CD14-positive monocyte (primary cell): ENCODE results near the gene CXCL12. TPM values are rescaled to one million over a fixed set of nuclear protein-coding genes. Genes with fewer than 3 reads are reported as not detected.

Experiments used
- DNase-seq, 3 donors: peaks; one replicate each; pipeline ENCODE4 v3.0.0-alpha.2; 2011 to 2022
- H2AFZ ChIP-seq: 2 replicates; pipeline ENCODE4 v1.6.0; 2012; ENCODE audit warnings: mild to moderate bottlenecking, low read depth, low read length, inconsistent platforms; ENCODE audit not compliant: insufficient read depth, poor library complexity, severe bottlenecking
- H3K27ac ChIP-seq, 2 donors: 1 replicate in 1 of 2; 2 replicates in 1 of 2; pipeline ENCODE4 v1.5.1; 2012 to 2013; ENCODE audit warnings: low read length in 2 of 2, control low read depth in 1 of 2, inconsistent platforms in 1 of 2, low read depth in 1 of 2, mild to moderate bottlenecking in 1 of 2
- H3K27me3 ChIP-seq, 2 donors: one replicate each; pipeline versions ENCODE4 v1.6.0 to v1.6.1; 2011 to 2013; ENCODE audit warnings: low read length in 2 of 2; ENCODE audit not compliant: control insufficient read depth in 2 of 2, insufficient read depth in 2 of 2
- H3K36me3 ChIP-seq, 2 donors: replicated peaks in 1 of 2; 1 replicate in 1 of 2; 2 replicates in 1 of 2; pipeline versions ENCODE4 v1.5.1 to v1.6.1; 2012 to 2013; ENCODE audit warnings: low read length in 2 of 2, control low read depth in 1 of 2, inconsistent platforms in 1 of 2, mild to moderate bottlenecking in 1 of 2; ENCODE audit not compliant: insufficient read depth in 2 of 2, control insufficient read depth in 1 of 2
- H3K4me1 ChIP-seq, 2 donors: 1 replicate in 1 of 2; 2 replicates in 1 of 2; pipeline versions ENCODE4 v1.5.1 to v1.6.1; 2012 to 2013; ENCODE audit warnings: low read length in 2 of 2, control low read depth in 1 of 2, inconsistent platforms in 1 of 2, mild to moderate bottlenecking in 1 of 2, moderate library complexity in 1 of 2; ENCODE audit not compliant: insufficient read depth in 2 of 2, control insufficient read depth in 1 of 2
- H3K4me2 ChIP-seq: replicated peaks from 2 replicates; pipeline ENCODE3; 2012; ENCODE audit warnings: low read length, moderate library complexity, mild to moderate bottlenecking; ENCODE audit not compliant: poor library complexity, severe bottlenecking; ENCODE audit errors: extremely low read depth
- H3K4me3 ChIP-seq, 3 experiments: fragments of 200-600 bp in 1 of 3; sonication (generic) in 1 of 3; replicated peaks in 1 of 3; 1 replicate in 2 of 3; 2 replicates in 1 of 3; pipeline ENCODE4 v1.5.1; 2011 to 2013; ENCODE audit warnings: low read length in 3 of 3, mild to moderate bottlenecking in 3 of 3, control low read depth in 2 of 3, low read depth in 2 of 3, inconsistent platforms in 1 of 3, moderate library complexity in 1 of 3
- H3K79me2 ChIP-seq: 2 replicates; pipeline ENCODE4 v1.6.0; 2012; ENCODE audit warnings: mild to moderate bottlenecking, control low read depth, inconsistent platforms, low read length, moderate library complexity; ENCODE audit not compliant: insufficient read depth
- H3K9ac ChIP-seq: 2 replicates; pipeline ENCODE4 v1.6.0; 2017; ENCODE audit warnings: low read length, mild to moderate bottlenecking; ENCODE audit not compliant: insufficient read depth, poor library complexity, severe bottlenecking
- H3K9me3 ChIP-seq, 2 donors: replicated peaks in 1 of 2; 1 replicate in 1 of 2; 2 replicates in 1 of 2; pipeline versions ENCODE4 v1.5.1 to v1.6.1; 2012 to 2013; ENCODE audit warnings: low read length in 2 of 2, control low read depth in 1 of 2; ENCODE audit not compliant: control insufficient read depth in 1 of 2, insufficient read depth in 1 of 2
- H4K20me1 ChIP-seq: 2 replicates; pipeline ENCODE4 v1.6.0; 2012; ENCODE audit warnings: mild to moderate bottlenecking, low read length, control low read depth, moderate library complexity; ENCODE audit not compliant: insufficient read depth
- H3K27ac Mint-ChIP-seq, 7 donors: one replicate each; pipeline ENCODE4 v1.8.0; 2020; ENCODE audit warnings: mild to moderate bottlenecking in 7 of 7, mixed read lengths in 7 of 7, moderate library complexity in 6 of 7, inconsistent platforms in 2 of 7
- H3K27me3 Mint-ChIP-seq, 3 donors: one replicate each; pipeline ENCODE4 v1.8.0; 2021 to 2022; ENCODE audit warnings: low read depth in 3 of 3, mild to moderate bottlenecking in 3 of 3, mixed read lengths in 3 of 3, moderate library complexity in 3 of 3, inconsistent platforms in 1 of 3
- H3K36me3 Mint-ChIP-seq, 2 donors: one replicate each; pipeline ENCODE4 v1.8.0; 2020; ENCODE audit warnings: mixed read lengths in 2 of 2, inconsistent platforms in 1 of 2, mild to moderate bottlenecking in 1 of 2
- H3K4me1 Mint-ChIP-seq: one replicate; pipeline ENCODE4 v1.8.0; 2020; ENCODE audit warnings: mild to moderate bottlenecking, mixed read lengths
- H3K4me3 Mint-ChIP-seq, 2 donors: one replicate each; pipeline ENCODE4 v1.8.0; 2020; ENCODE audit warnings: mild to moderate bottlenecking in 2 of 2, mixed read lengths in 2 of 2, moderate library complexity in 1 of 2
- H3K9me3 Mint-ChIP-seq, 7 donors: one replicate each; pipeline ENCODE4 v1.8.0; 2020 to 2022; ENCODE audit warnings: mixed read lengths in 7 of 7, mild to moderate bottlenecking in 6 of 7, moderate library complexity in 6 of 7, inconsistent platforms in 2 of 7
- WGBS: methylation state at CpG from one replicate; pipeline ENCODE4 v1.1.5; 2013; ENCODE audit warnings: missing lambda C conversion rate; ENCODE audit not compliant: insufficient coverage; 5-methylcytosine and 5-hydroxymethylcytosine counted together
- intact Hi-C, 2 donors: fragments of 100-400 bp; cut with micrococcal nuclease; formaldehyde crosslinking; loops; one replicate each; pipeline versions ENCODE4 v1.15.0 to v1.15.1; 2023
- polyA plus RNA-seq, 3 donors: library from polyadenylated mRNA; depleted of rRNA in 1 of 3; unstranded in 2 of 3; stranded (reverse) in 1 of 3; fragments of 300-500 nt in 2 of 3; fragments of >200 nt in 1 of 3; fragmentation: Illumina TruSeq in 2 of 3; gene quantifications; 1 replicate in 2 of 3; 2 replicates in 1 of 3; pipeline ENCODE4 v1.2.3, GENCODE V29; 2012 to 2021
- TF ChIP-seq, protein P1 (sequence below): fragments of 200-600 bp; IDR thresholded peaks from one replicate; pipeline ENCODE4 v1.8.0; 2022; ENCODE audit warnings: antibody characterized with exemption, mild to moderate bottlenecking

Gene CXCL12
- polyA plus RNA-seq, 3 donors = 0.21 TPM; not detected in 2

DNA sequence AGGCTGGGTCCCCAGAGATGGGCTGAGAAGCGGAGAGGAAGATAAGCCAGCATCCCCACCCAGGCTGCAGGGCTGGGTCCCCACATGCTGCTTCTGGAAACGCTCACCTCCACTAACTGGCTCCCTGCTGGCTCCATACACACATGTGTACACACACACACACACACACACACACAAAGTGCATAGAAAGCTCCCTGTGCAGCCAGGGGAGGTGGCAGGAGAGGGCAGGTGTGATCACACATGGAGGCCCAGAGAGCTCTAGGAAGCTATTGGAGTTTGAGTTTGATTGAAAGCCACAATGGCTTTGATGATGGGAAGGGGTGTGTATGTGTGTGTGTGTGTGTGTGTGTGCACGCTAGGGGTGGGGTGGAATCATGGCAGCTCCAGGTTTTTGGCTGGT lies 29.3 kb downstream of the CXCL12 start:
- 82% methylated on average over 2 of the region's 3 CpGs for WGBS
- intact Hi-C loops = no loop called here
- no peaks in the 10 kb centered on the region for H3K9me3 ChIP-seq
- no peak for DNase-seq
- H3K27me3 ChIP-seq = no peaks in the 10 kb centered on the region
- H3K4me1 ChIP-seq = no peaks in the 10 kb centered on the region
- no peak overlapping the region for H3K27ac ChIP-seq
- H3K4me3 ChIP-seq = no peak overlapping the region
- H2AFZ ChIP-seq = no peak overlapping the region
- Mint-ChIP-seq H3K4me3 (no peak overlapping the region), H3K4me1 (no peaks in the 10 kb centered on the region), H3K9me3 (peaks cover 0 to 2% (median 0%) of the 10 kb centered on the region in 7 donors), H3K27ac (no peak overlapping the region), H3K27me3 (peaks cover 0 to 15% (median 2%) of the 10 kb centered on the region in 3 donors), H3K36me3 (no peaks in the 10 kb centered on the region)
- no peak overlapping the region for H3K9ac ChIP-seq
- TF ChIP-seq, protein P1, sequence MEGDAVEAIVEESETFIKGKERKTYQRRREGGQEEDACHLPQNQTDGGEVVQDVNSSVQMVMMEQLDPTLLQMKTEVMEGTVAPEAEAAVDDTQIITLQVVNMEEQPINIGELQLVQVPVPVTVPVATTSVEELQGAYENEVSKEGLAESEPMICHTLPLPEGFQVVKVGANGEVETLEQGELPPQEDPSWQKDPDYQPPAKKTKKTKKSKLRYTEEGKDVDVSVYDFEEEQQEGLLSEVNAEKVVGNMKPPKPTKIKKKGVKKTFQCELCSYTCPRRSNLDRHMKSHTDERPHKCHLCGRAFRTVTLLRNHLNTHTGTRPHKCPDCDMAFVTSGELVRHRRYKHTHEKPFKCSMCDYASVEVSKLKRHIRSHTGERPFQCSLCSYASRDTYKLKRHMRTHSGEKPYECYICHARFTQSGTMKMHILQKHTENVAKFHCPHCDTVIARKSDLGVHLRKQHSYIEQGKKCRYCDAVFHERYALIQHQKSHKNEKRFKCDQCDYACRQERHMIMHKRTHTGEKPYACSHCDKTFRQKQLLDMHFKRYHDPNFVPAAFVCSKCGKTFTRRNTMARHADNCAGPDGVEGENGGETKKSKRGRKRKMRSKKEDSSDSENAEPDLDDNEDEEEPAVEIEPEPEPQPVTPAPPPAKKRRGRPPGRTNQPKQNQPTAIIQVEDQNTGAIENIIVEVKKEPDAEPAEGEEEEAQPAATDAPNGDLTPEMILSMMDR = no peak
- no peak overlapping the region for H3K4me2 ChIP-seq
- H4K20me1 ChIP-seq = no peaks in the 10 kb centered on the region
- H3K79me2 ChIP-seq = no peaks in the 10 kb centered on the region
- no peaks in the 10 kb centered on the region for H3K36me3 ChIP-seq

DNA sequence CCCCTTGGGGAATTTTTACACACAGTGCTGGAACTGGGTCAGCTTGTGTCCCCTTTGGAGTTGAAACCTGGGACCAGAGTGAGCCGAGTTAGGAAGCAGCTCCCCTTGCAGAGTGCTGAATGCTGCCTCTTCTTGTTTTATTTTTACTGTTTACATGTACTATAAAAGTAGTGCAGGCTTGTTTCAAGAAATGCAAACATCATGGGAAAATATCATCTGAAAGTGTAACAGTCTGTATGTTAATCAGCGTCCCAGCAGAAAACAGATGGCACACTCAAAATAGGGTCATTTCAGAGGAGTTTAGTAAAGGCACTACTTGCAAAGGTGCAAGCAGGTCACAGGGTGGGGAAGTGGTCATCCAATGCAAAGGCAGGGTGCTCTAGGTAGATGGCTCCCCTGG lies 30.1 kb downstream of the CXCL12 start:
- H3K36me3 ChIP-seq = no peaks in the 10 kb centered on the region
- H3K27ac ChIP-seq = no peak overlapping the region
- H4K20me1 ChIP-seq = no peaks in the 10 kb centered on the region
- 100% methylated on average over 1 of the region's 2 CpGs for WGBS
- H3K27ac Mint-ChIP-seq = no peak overlapping the region
- H3K9me3 Mint-ChIP-seq = peaks cover 0 to 4% (median 0%) of the 10 kb centered on the region in 7 donors
- H3K4me1 ChIP-seq = no peaks in the 10 kb centered on the region
- no peaks in the 10 kb centered on the region for H3K4me1 Mint-ChIP-seq
- intact Hi-C loops = no loop called here
- no peaks in the 10 kb centered on the region for H3K27me3 ChIP-seq
- no peak overlapping the region for H3K4me3 ChIP-seq
- no peaks in the 10 kb centered on the region for H3K9me3 ChIP-seq
- DNase-seq = no peak
- H3K79me2 ChIP-seq = no peaks in the 10 kb centered on the region
- TF ChIP-seq, protein P1 = no peak
- H3K9ac ChIP-seq = no peak overlapping the region
- no peak overlapping the region for H3K4me3 Mint-ChIP-seq
- no peak overlapping the region for H3K4me2 ChIP-seq
- no peaks in the 10 kb centered on the region for H3K36me3 Mint-ChIP-seq
- peaks cover 0 to 15% (median 1%) of the 10 kb centered on the region in 3 donors for H3K27me3 Mint-ChIP-seq
- no peak overlapping the region for H2AFZ ChIP-seq
